T47D (cell line): ENCODE data around the gene TBCCD1.
"Not testable (repeated sequence)": the region's sequence is repeated elsewhere in the genome, so short reads cannot be mapped to it uniquely, and the experiment has no call there.

Source experiments
- DNase-seq, 2 experiments: peaks; one replicate each; pipeline versions ENCODE4 v3.0.0 to v3.0.0-alpha.2; 2011 to 2012; ENCODE audit warnings: low read depth in 1 of 2, low spot score in 1 of 2
- JUND ChIP-seq: IDR thresholded peaks from 2 replicates; pipeline ENCODE4 v1.6.1; 2012; ENCODE audit warnings: low read depth
- in situ Hi-C: cut with HindIII; loops from 2 replicates; pipeline ENCODE4 v1.10.0; 2016; ENCODE audit warnings: low sequenced_read_pairs, low pct_unique_long_range_greater_than_20kb

The TBCCD1 gene

GRCh38 chr3:186590580-186591295 is 23.6 kb upstream of the TBCCD1 start:
- no peak for TF ChIP-seq JUND
- DNase-seq, result no peak
- in situ Hi-C loops, result no loop called here

- no peak for TF ChIP-seq JUND
- DNase-seq, result no peak
- in situ Hi-C loops, result no loop called here
Observed at GRCh38 chr3:186589856-186590579, 22.9 kb upstream of the TBCCD1 start.

GRCh38 chr3:186589121-186589520 is 22.0 kb upstream of the TBCCD1 start:
- TF ChIP-seq JUND, result no peak
- peak in 1 of 2 experiments; percentile 52 for DNase-seq
- in situ Hi-C loops, result no loop called here

- no peak for DNase-seq
- TF ChIP-seq JUND, result no peak
- in situ Hi-C loops, result no loop called here
Observed at GRCh38 chr3:186588632-186589031, 21.5 kb upstream of the TBCCD1 start.

- TF ChIP-seq JUND, result no peak
- in situ Hi-C loops, result no loop called here
- DNase-seq, result no peak
Observed at GRCh38 chr3:186587183-186587582, 20.0 kb upstream of the TBCCD1 start.

GRCh38 chr3:186586245-186586644 is 19.1 kb upstream of the TBCCD1 start:
- DNase-seq, in situ Hi-C loops: not testable (repeated sequence)

- DNase-seq, result no peak
- TF ChIP-seq JUND, result no peak
- in situ Hi-C loops, result no loop called here
Observed at GRCh38 chr3:186583831-186584230, 16.7 kb upstream of the TBCCD1 start.

- DNase-seq, result no peak
- in situ Hi-C loops, result no loop called here
- TF ChIP-seq JUND, result no peak
Observed at GRCh38 chr3:186582541-186582940, 15.4 kb upstream of the TBCCD1 start.

- in situ Hi-C loops, result no loop called here
- DNase-seq, result no peak
- no peak for TF ChIP-seq JUND
Observed at GRCh38 chr3:186580785-186581184, 13.6 kb upstream of the TBCCD1 start.

GRCh38 chr3:186577521-186577920 is 10.4 kb upstream of the TBCCD1 start:
- in situ Hi-C loops, result no loop called here

GRCh38 chr3:186571644-186572013 is 4.5 kb upstream of the TBCCD1 start:
- TF ChIP-seq JUND, result no peak
- in situ Hi-C loops, result no loop called here
- DNase-seq, result no peak

More at GRCh38 chr3:186577521-186577920, 10.4 kb upstream of the TBCCD1 start:
- TF ChIP-seq JUND, result no peak
- DNase-seq, result no peak

GRCh38 chr3:186570941-186571643 is 4.0 kb upstream of the TBCCD1 start:
- DNase-seq, result no peak
- in situ Hi-C loops, result no loop called here
- TF ChIP-seq JUND, result no peak
